ENCODE measurements around the gene PGS1.
"Not testable (repeated sequence)": the region's sequence is repeated elsewhere in the genome, so short reads cannot be mapped to it uniquely, and the experiment has no call there.

The PGS1 gene

DNA sequence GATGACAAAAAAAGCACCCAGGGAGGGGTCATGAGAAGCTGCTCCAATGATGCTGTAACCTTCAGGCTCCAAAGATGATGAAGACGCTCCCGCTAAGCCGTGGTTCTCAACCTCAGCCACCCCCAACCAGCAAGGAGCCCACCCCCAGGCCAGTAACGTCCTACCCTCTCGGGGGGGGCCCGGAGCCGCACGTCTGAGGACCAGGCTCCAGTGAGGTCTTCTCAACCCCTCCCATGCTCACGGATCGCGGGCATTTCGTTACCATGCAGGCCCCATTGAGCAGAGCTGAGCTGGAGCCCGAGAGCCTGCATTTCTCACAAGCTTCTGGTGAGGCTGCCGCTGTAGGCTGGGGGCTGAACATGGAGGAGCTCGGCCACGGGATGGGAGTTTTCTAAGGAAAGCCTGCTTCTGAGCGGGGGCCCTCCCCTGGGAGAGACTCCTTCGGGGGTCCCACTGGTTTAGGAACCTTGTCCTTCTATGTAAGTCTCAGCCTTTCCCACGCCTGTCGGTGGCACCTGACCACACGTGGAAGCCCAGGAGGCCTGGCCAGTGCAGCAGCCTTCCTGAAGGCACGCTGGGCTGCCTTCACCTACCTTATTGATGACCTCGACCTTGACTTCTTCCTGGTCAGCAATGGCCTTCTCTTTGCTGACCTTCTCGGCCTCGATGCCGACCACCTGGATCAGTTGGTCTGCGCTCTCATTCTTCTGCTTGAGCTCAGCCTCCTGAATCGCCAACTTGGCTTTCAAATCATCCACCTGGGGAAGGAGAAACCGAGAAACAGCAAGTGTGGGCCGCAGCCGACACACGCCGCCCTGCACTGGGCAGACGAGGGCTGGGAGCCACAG lies 82.7 kb downstream of the PGS1 start:
- Histone ChIP-seq H3K27me3 (ENCODE audit: control insufficient read depth, insufficient read depth, low read length) (no peaks in the 10 kb centered on the region), H3K4me3 (ENCODE audit: low read length) (no peak overlapping the region), H3K36me3 (ENCODE audit: control insufficient read depth, insufficient read depth, low read length) (no peaks in the 10 kb centered on the region), H3K9me3 (ENCODE audit: control insufficient read depth, low read length) (no peaks in the 10 kb centered on the region), H3K4me1 (ENCODE audit: control insufficient read depth, insufficient read depth, low read length) (no peaks in the 10 kb centered on the region), H3K9ac (ENCODE audit: low read length) (no peak overlapping the region)

DNA sequence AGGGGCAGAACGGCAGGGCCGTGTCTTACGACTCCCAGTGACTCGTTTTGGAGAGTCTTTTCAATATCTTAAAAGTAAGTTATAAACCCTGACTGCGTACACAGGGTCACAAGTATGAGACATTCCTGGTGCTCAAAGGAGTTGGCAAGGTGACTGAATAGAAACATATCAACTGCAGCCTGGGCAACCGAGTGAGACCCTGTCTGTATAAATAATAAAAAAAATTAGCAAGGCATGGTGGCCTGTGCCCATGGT lies 83.3 kb downstream of the PGS1 start:
- no peaks in the 10 kb centered on the region for H3K4me1 ChIP-seq (ENCODE audit: control insufficient read depth, insufficient read depth, low read length)
- H3K36me3 ChIP-seq (ENCODE audit: control insufficient read depth, insufficient read depth, low read length), result no peaks in the 10 kb centered on the region
- H3K9me3 ChIP-seq (ENCODE audit: control insufficient read depth, low read length), result no peaks in the 10 kb centered on the region
- no peak overlapping the region for H3K4me3 ChIP-seq (ENCODE audit: low read length)
- H3K9ac ChIP-seq (ENCODE audit: low read length), result no peak overlapping the region
- H3K27me3 ChIP-seq (ENCODE audit: control insufficient read depth, insufficient read depth, low read length), result no peaks in the 10 kb centered on the region

- Histone ChIP-seq H3K9ac (ENCODE audit: low read length) (no peak overlapping the region), H3K27me3 (ENCODE audit: control insufficient read depth, insufficient read depth, low read length) (no peaks in the 10 kb centered on the region), H3K4me3 (ENCODE audit: low read length) (no peak overlapping the region), H3K9me3 (ENCODE audit: control insufficient read depth, low read length) (no peaks in the 10 kb centered on the region), H3K36me3 (ENCODE audit: control insufficient read depth, insufficient read depth, low read length) (no peaks in the 10 kb centered on the region), H3K4me1 (ENCODE audit: control insufficient read depth, insufficient read depth, low read length) (no peaks in the 10 kb centered on the region)
Measured at GRCh38 chr17:78462148-78462547, 83.7 kb downstream of the PGS1 start.

GRCh38 chr17:78466109-78466785 lies 87.8 kb downstream of the PGS1 start:
- not testable (repeated sequence) for H3K9ac ChIP-seq (ENCODE audit: low read length); H3K4me1 ChIP-seq (ENCODE audit: control insufficient read depth, insufficient read depth, low read length); H3K36me3 ChIP-seq (ENCODE audit: control insufficient read depth, insufficient read depth, low read length); H3K27me3 ChIP-seq (ENCODE audit: control insufficient read depth, insufficient read depth, low read length); H3K4me3 ChIP-seq (ENCODE audit: low read length); H3K9me3 ChIP-seq (ENCODE audit: control insufficient read depth, low read length)

DNA sequence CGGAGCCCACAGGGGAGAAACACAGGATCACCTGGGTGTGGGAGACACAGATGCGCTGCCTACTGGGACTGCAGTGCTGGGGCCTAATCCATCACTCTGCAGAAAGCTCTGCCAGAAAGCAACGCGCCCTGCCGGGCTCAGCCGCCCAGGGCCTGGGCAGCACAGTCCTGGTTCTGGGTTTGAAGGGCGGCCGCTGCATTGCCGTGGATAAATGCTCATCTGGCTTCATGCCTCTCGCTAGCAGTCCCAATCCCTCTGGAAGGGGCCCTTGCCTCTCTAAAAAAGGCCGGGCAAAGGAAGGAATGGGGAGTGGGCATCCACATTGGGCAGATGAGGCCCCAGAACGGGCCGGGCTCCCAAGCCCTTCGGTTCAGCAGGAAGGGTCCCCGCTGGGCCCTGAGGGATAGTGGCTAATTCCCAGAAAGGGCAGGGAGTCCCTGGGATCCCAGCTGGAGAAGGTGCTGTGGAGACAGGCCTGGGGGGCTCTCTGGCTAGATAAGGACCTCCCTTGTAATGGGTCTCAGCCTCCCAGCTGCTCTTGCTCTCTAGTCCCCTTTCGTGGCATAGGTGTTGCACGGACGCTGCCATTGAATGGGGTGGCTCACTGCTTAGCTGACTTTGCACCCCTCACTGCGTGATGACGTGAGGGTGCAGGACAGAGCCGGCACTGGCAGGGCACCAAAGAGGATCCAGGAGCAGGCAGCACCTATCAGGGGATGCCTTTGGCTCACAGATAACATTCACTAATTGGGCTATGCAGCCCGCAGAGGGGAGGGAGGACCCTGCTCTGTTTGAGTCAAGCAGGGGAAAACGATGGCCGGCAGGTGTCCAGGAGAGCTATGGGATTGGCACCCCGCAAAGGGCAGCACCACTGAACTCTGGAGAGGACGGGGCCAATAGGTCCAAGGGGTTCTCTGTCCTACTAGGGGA lies 88.6 kb downstream of the PGS1 start:
- H3K27me3 ChIP-seq (ENCODE audit: control insufficient read depth, insufficient read depth, low read length), result no peaks in the 10 kb centered on the region
- no peaks in the 10 kb centered on the region for H3K4me1 ChIP-seq (ENCODE audit: control insufficient read depth, insufficient read depth, low read length)
- H3K9ac ChIP-seq (ENCODE audit: low read length), result no peak overlapping the region
- H3K9me3 ChIP-seq (ENCODE audit: control insufficient read depth, low read length), result no peaks in the 10 kb centered on the region
- no peak overlapping the region for H3K4me3 ChIP-seq (ENCODE audit: low read length)
- no peaks in the 10 kb centered on the region for H3K36me3 ChIP-seq (ENCODE audit: control insufficient read depth, insufficient read depth, low read length)

- H3K9me3 ChIP-seq (ENCODE audit: control insufficient read depth, low read length), result no peaks in the 10 kb centered on the region
- H3K27me3 ChIP-seq (ENCODE audit: control insufficient read depth, insufficient read depth, low read length), result no peaks in the 10 kb centered on the region
- no peak overlapping the region for H3K9ac ChIP-seq (ENCODE audit: low read length)
- H3K4me1 ChIP-seq (ENCODE audit: control insufficient read depth, insufficient read depth, low read length), result no peaks in the 10 kb centered on the region
- no peaks in the 10 kb centered on the region for H3K36me3 ChIP-seq (ENCODE audit: control insufficient read depth, insufficient read depth, low read length)
- H3K4me3 ChIP-seq (ENCODE audit: low read length), result no peak overlapping the region
Measured at GRCh38 chr17:78468366-78468765, 89.9 kb downstream of the PGS1 start.

DNA sequence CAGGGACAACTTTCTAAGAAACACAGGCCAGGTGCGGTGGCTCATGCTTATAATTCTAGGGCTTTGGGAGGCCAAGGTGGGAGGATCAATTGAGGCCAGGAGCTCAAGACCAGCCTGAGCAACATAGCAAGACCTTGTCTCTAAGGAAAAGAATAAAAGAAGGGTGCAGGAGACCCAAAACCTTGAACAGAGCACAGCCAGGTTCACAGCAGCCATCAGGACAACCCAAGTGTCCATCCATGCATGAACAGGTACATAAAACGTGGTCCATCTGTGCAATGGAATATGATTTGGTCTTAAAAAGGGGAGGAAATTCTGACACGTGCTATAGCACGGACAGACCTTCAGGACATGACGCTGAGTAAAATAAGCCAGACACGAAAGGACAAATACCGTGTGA lies 91.0 kb downstream of the PGS1 start:
- no peaks in the 10 kb centered on the region for H3K36me3 ChIP-seq (ENCODE audit: control insufficient read depth, insufficient read depth, low read length)
- H3K9me3 ChIP-seq (ENCODE audit: control insufficient read depth, low read length), result no peaks in the 10 kb centered on the region
- H3K4me3 ChIP-seq (ENCODE audit: low read length), result no peak overlapping the region

DNA sequence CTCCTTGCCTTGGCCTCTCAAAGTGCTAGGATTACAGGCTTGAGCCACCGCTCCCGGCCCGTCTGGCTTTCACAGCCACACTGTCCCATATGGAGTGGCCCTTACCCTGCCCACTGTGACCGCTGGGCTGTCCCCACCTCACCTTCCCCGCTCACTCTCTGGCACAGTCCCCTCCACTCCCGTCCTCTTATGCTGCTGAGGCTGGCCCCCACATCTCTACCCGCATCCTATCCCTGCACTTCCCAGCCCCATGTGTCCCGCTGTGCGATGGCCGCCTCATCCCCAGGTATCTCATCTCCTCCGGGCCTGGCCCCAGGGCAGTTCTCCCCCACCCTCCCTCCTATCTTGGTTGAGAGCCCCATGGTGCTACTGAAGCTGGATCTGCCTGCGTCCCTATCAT lies 93.2 kb downstream of the PGS1 start:
- Histone ChIP-seq H3K4me1 (ENCODE audit: control insufficient read depth, insufficient read depth, low read length) (no peaks in the 10 kb centered on the region), H3K27me3 (ENCODE audit: control insufficient read depth, insufficient read depth, low read length) (no peaks in the 10 kb centered on the region), H3K36me3 (ENCODE audit: control insufficient read depth, insufficient read depth, low read length) (no peaks in the 10 kb centered on the region), H3K9ac (ENCODE audit: low read length) (no peak overlapping the region), H3K4me3 (ENCODE audit: low read length) (no peak overlapping the region), H3K9me3 (ENCODE audit: control insufficient read depth, low read length) (no peaks in the 10 kb centered on the region)

More for the DNA sequence above, 91.0 kb downstream of the PGS1 start:
- H3K9ac ChIP-seq (ENCODE audit: low read length), result no peak overlapping the region
- H3K4me1 ChIP-seq (ENCODE audit: control insufficient read depth, insufficient read depth, low read length), result no peaks in the 10 kb centered on the region
- no peaks in the 10 kb centered on the region for H3K27me3 ChIP-seq (ENCODE audit: control insufficient read depth, insufficient read depth, low read length)

DNA sequence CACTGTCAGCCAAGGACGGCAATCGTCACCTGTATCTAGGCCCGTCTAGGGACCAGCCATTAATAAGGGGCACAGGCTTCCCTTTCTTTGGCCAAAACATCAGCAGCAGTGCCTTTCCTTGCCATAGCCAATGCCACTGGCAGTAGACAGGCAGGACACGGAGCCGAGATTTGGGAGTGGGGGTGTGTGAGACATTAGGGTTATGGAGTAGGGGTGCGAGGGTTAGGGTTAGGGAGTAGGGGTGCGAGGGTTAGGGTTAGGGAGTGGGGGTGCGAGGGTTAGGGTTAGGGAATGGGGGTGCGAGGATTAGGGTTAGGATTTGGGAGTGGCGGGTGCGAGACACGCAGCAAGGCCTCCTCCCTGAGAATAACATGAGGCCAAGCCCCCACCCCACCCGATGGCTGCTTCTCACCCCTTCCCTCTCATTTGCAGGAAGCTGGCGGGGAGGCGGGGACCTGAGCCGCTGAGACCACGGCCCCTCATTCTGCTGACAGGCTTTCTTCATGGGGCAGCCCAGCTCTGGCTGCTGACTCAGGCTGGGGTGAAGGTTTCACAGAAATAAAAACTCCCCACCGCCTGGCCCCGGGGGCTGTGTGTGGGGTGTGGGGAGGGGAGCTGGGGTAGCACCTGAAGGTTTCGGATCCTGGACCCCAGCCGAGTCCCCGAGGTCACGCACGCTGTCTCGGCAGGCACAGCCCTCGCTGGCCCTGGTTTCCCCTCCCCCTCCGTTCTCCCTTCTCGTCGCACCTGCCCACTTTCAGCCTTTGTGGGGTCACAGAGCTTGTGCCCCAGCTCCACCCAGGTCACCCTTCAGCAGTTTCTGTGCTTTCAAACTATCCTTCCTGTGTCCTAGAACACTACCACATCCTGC lies 93.8 kb downstream of the PGS1 start:
- H3K9me3 ChIP-seq (ENCODE audit: control insufficient read depth, low read length), result no peaks in the 10 kb centered on the region
- H3K4me1 ChIP-seq (ENCODE audit: control insufficient read depth, insufficient read depth, low read length), result no peaks in the 10 kb centered on the region
- no peaks in the 10 kb centered on the region for H3K27me3 ChIP-seq (ENCODE audit: control insufficient read depth, insufficient read depth, low read length)
- no peaks in the 10 kb centered on the region for H3K36me3 ChIP-seq (ENCODE audit: control insufficient read depth, insufficient read depth, low read length)
- H3K9ac ChIP-seq (ENCODE audit: low read length), result no peak overlapping the region
- H3K4me3 ChIP-seq (ENCODE audit: low read length), result no peak overlapping the region

DNA sequence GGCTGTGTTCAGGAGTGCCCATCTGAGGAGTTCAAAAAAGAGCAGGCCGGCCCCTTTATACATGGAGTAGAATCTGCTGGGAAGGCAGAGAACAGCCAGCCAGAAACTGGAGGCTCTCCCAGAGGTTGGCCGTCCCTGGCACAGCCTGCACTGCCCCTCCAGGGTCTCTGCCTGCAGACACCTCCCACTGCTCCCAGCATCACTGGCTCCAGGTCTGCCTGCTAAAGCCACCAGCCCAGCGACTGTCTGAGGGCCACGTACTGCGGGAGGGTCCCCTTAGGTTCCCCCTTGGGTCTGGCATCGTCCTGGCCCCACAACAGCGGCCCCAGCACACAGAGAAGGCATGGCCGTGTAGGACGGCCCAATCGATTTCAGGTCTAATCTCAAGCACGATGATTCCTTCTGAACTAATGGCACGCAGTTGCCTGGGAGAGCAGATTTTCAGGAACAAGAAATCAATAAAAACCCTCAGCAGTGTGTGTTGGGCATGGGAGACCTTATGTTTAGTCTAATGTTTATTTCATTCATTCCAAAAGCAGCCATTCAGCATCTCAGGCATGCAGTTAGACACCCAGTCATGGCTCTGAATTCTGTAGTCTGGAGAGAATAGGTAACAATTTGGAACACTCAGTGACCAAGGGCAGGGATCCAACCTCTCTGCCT lies 95.6 kb downstream of the PGS1 start:
- Histone ChIP-seq H3K9ac (ENCODE audit: low read length) (no peak overlapping the region), H3K4me1 (ENCODE audit: control insufficient read depth, insufficient read depth, low read length) (no peaks in the 10 kb centered on the region), H3K36me3 (ENCODE audit: control insufficient read depth, insufficient read depth, low read length) (no peaks in the 10 kb centered on the region), H3K27me3 (ENCODE audit: control insufficient read depth, insufficient read depth, low read length) (no peaks in the 10 kb centered on the region), H3K9me3 (ENCODE audit: control insufficient read depth, low read length) (no peaks in the 10 kb centered on the region), H3K4me3 (ENCODE audit: low read length) (no peak overlapping the region)

Measured in mucosa of stomach (tissue), 1 donor.